Measurements from ENCODE around the gene MRPL43. TPM values are rescaled to one million over a fixed set of nuclear protein-coding genes. Genes with fewer than 3 reads are reported as not detected.

Gene MRPL43
- total and polyA plus RNA-seq, 9 of the 15 experiments (the other 6 are each of a cell fraction or from before 2014, with no cell fraction given) = 15.1 to 63.7 (median 37.2) TPM

DNA sequence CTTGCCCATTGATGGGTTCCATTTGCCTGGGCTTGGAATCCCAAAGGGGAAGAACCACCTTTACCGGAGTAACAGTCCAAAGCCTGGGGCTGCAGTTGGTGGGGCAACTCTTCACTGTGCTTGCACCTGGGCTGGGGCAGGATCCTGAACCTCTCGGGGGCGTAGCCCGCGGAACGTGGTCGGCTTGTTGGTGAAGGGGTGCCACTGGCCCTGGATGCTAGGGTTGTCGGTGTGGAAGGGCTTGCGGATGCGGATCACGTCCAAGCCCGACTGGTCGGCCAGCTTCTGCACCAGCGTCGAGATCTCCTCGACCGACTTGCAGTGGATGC, 710 bp downstream of the MRPL43 start (continued):
- TF ChIP-seq HIVEP1 (CRISPR knock-in tag; IDR thresholded peaks at IDR 0.05) = no peak
- no peak for TF ChIP-seq CXXC5 (CRISPR knock-in tag; IDR thresholded peaks at IDR 0.05)
- no peak for TF ChIP-seq ZBTB49 (CRISPR knock-in tag; IDR thresholded peaks at IDR 0.05; ENCODE audit: borderline replicate concordance)
- TF ChIP-seq SIN3A (IDR thresholded peaks at IDR 0.05; ENCODE audit: borderline replicate concordance in 2 of 2, control insufficient read depth in 1 of 2, low read depth in 2 of 2, low read length in 2 of 2) = no peak
- peak; percentile 34; the same call in 1 of the 2 replicates for TF ChIP-seq CBFB (CRISPR knock-in tag; IDR thresholded peaks at IDR 0.05)

DNA sequence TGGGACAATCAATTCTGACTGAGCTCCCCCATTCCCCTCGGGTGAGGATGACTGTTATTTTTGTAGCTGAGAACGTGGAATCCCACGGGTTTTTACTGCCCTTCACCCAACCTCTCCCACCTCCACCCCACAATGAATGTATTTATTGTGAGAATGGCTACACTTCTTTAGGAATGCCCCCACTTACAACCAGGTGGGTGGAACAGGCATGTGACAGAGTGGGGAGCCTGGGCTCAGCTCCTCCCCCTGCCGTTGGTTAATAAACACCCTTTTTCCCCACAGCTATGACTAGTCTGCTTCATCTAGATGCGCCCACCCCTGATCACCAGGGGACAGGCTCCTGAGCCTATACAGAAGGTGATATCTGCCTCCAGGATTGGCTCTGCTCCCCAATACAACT, 2.0 kb downstream of the MRPL43 start:
- no peak overlapping the region for H3K9ac ChIP-seq (ENCODE audit: insufficient read depth in 1 of 2, low read depth in 2 of 2, low read length in 2 of 2)
- H3K4me2 ChIP-seq (ENCODE audit: insufficient read depth, low read length) = no peak overlapping the region
- peaks cover 16 to 21% of the 10 kb centered on the region in 2 experiments; a peak in 4 of 5 replicates for H3K4me1 ChIP-seq (replicated peaks in 1 of 2; ENCODE audit: control insufficient read depth in 2 of 2, insufficient read depth in 2 of 2, low read length in 2 of 2)
- H4K20me1 ChIP-seq (replicated peaks; ENCODE audit: control insufficient read depth, insufficient read depth, low read length) = peaks cover 6% of the 10 kb centered on the region; the same call in 1 of the 2 replicates
- H3K9me3 ChIP-seq (replicated peaks; ENCODE audit: control insufficient read depth, insufficient read depth, low read depth, low read length) = no peaks in the 10 kb centered on the region
- no peak overlapping the region for H3K4me3 ChIP-seq
- TF ChIP-seq TEAD2 (tag; IDR thresholded peaks at IDR 0.05) (no peak), SAFB2 (IDR thresholded peaks at IDR 0.05; ENCODE audit: borderline replicate concordance, low read depth, low read length, severe bottlenecking) (no peak), ZNF717 (CRISPR knock-in tag; IDR thresholded peaks at IDR 0.05) (no peak), ZNF408 (CRISPR knock-in tag; IDR thresholded peaks at IDR 0.05; ENCODE audit: low read depth) (no peak)
- in situ Hi-C loops (cut with MboI) (loop anchor here (25.0 kb wide), 1 partner anchor 1052 kb away; no protein-coding TSS in a partner anchor), intact Hi-C loops (cut with micrococcal nuclease) (no loop called here)
- FAIRE-seq = no peak
- peaks cover 48% of the 10 kb centered on the region for H3K79me2 ChIP-seq (ENCODE audit: control insufficient read depth, insufficient read depth, low read length)
- no peaks in the 10 kb centered on the region for H3K9me1 ChIP-seq (ENCODE audit: control insufficient read depth, insufficient read depth, low read length)
- no peak overlapping the region for H3K27ac ChIP-seq (ENCODE audit: extremely low read depth, low read depth, low read length)
- CTCF ChIA-PET (ENCODE audit: low intra/inter-chr PET ratio) = no interaction called here
- peak; percentile 10; the same call in 1 of the 3 replicates for ATAC-seq
- H2AFZ ChIP-seq (ENCODE audit: low read depth, low read length) = no peak overlapping the region
- POLR2A ChIA-PET = interaction anchor here (0.8 to 1.3 kb wide), 4 partner anchors 10 to 19 kb away, joined by 3 to 4 read pairs (median 4); no protein-coding TSS in a partner anchor
- no peaks in the 10 kb centered on the region for H3K27me3 ChIP-seq (ENCODE audit: control insufficient read depth in 2 of 2, insufficient read depth in 2 of 2, low read length in 2 of 2)
- peak in 2 of 4 experiments; percentile 21 to 27 for DNase-seq (ENCODE audit: extremely low read depth in 1 of 4, low spot score in 3 of 4)
- WGBS (ENCODE audit: insufficient coverage, low coverage, missing lambda C conversion rate) = 74% methylated on average over 5 of the region's 5 CpGs
- peaks cover 47% of the 10 kb centered on the region; the same call in 2 of the 3 replicates for H3K36me3 ChIP-seq (ENCODE audit: control insufficient read depth, insufficient read depth, low read length)
- no TSS peak for BruUV-seq (replicated peaks)
